Measurements from ENCODE around the gene NDUFA11. TPM values are rescaled to one million over a fixed set of nuclear protein-coding genes. Genes with fewer than 3 reads are reported as not detected.

NDUFA11 gene
- total and polyA plus RNA-seq, 5 donors from 2014 or later, result 120 to 499 (median 444) TPM

DNA sequence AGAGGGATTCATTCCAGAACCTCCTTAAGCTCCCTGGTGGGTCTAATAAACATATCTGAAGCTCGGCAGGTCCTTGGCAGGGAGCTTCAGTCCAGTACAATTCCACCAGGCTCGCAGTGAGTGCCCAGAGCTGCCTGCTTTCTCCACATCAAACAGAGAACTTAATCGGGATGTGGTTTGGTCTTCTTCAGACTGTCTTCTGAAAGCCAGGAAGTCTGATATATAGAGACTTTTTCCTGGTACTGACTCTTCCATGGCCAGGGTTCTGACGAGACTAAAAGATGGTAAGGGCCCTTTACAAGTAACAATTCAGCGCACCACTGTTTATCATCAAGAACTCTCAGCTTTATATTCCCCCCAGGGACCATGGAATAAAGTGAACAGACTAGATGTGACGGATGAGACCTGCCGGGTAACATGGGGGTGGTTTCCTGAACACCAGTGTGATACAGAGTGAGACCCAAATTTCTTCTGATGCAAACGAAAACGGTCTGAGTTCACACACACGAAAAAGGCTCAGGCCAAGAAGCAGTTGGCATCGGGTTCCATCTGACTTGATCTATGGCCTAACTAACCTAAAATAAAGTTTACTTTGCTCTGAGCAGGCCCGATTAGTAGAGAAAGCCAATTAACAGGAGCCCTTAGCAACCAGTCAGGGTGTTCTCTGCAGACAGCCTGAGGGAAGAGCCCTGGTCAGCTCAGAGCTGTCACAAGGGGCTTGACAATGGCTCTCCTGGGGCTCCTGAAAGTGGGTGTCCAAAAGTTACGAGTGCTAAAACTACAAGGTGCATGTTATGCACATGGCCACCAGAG lies 45.4 kb upstream of the NDUFA11 start:
- Mint-ChIP-seq H3K4me3 (peak overlapping the region; percentile 83 to 94 (median 88)), H3K4me1 (peaks cover 29 to 95% (median 69%) of the 10 kb centered on the region in 4 donors), H3K36me3 (peaks cover 13% of the 10 kb centered on the region), H3K27ac (peak overlapping the region; percentile 94 to 99 (median 97)), H3K27me3 (no peaks in the 10 kb centered on the region), H3K9me3 (no peaks in the 10 kb centered on the region)
- DNase-seq (peak in 1 of 3 donors; percentile 34), ATAC-seq (ENCODE audit: low read depth in 2 of 2) (no peak)
- Histone ChIP-seq H3K9me3 (ENCODE audit: control insufficient read depth in 2 of 2, low read length in 2 of 2) (no peaks in the 10 kb centered on the region), H3K27ac (ENCODE audit: insufficient read depth, low read length, poor library complexity, severe bottlenecking) (peak overlapping the region; percentile 72), H3K27me3 (ENCODE audit: control insufficient read depth, insufficient read depth, low read length) (no peaks in the 10 kb centered on the region), H3K4me1 (ENCODE audit: control insufficient read depth, insufficient read depth, low read length, poor library complexity, severe bottlenecking) (peaks cover 78% of the 10 kb centered on the region), H3K36me3 (ENCODE audit: control insufficient read depth, insufficient read depth, low read length) (peaks cover 12% of the 10 kb centered on the region), H3K4me3 (ENCODE audit: low read depth, low read length) (peak overlapping the region; percentile 65)

DNA sequence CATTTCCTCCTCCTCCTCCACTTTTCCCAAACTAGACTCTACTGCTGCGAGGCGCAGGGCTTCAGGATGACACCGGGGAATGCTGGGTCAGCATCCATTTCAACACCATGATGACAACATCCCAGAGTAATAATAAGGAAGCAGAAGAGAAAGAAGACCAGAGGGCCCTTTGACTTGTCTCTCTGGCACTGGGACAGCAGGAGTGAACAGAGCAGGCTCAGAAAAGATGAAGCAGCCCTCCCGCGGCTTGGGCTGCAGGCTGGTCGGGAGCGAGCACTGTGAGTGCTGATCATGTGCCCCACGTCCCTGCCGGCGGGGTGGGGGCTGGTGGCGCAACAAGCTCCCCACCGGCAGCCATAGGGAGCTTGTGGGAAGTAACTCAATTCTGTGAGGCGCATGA lies 43.8 kb upstream of the NDUFA11 start:
- peak overlapping the region; percentile 42 for H3K27ac ChIP-seq (ENCODE audit: insufficient read depth, low read length, poor library complexity, severe bottlenecking)
- no peaks in the 10 kb centered on the region for H3K27me3 Mint-ChIP-seq
- H3K9me3 ChIP-seq (ENCODE audit: control insufficient read depth in 2 of 2, low read length in 2 of 2), result no peaks in the 10 kb centered on the region
- peaks cover 63% of the 10 kb centered on the region for H3K4me1 ChIP-seq (ENCODE audit: control insufficient read depth, insufficient read depth, low read length, poor library complexity, severe bottlenecking)
- H3K36me3 ChIP-seq (ENCODE audit: control insufficient read depth, insufficient read depth, low read length), result peaks cover 15% of the 10 kb centered on the region
- H3K4me1 Mint-ChIP-seq, result peaks cover 19 to 92% (median 62%) of the 10 kb centered on the region in 4 donors
- ATAC-seq (ENCODE audit: low read depth in 2 of 2) (no peak), DNase-seq (no peak)
- H3K9me3 Mint-ChIP-seq, result no peaks in the 10 kb centered on the region
- peak overlapping the region in 3 of 4 donors; percentile 26 to 90 (median 47) for H3K4me3 Mint-ChIP-seq
- no peak overlapping the region for H3K4me3 ChIP-seq (ENCODE audit: low read depth, low read length)
- H3K27me3 ChIP-seq (ENCODE audit: control insufficient read depth, insufficient read depth, low read length), result no peaks in the 10 kb centered on the region
- H3K27ac Mint-ChIP-seq, result peak overlapping the region; percentile 92 to 96 (median 94)
- peaks cover 13% of the 10 kb centered on the region for H3K36me3 Mint-ChIP-seq

DNA sequence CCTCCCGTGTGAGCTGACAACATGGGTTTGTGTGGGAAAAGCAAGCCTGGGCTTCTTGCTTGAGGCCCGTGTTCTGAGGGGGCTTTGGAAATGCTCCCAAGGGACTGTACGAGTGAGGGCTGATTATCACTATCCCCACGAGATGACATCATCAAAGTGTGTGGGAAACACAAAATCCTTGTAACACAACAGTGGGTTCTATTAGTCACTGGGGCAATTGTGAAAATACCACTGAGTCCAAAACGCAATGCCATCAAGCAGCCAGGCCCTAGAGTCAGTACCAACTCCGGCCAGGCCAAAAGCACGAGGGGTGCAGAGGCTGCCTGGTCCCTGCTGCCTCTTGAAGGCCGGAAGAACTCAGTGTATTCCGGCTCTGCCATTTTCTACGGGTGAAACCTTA lies 40.0 kb upstream of the NDUFA11 start:
- no peak overlapping the region for H3K4me3 ChIP-seq (ENCODE audit: low read depth, low read length)
- H3K4me3 Mint-ChIP-seq, result peak overlapping the region in 1 of 4 donors; percentile 38
- DNase-seq (no peak), ATAC-seq (ENCODE audit: low read depth in 2 of 2) (no peak)
- H3K27ac Mint-ChIP-seq, result peak overlapping the region in 2 of 3 donors; percentile 20 to 46
- H3K27me3 Mint-ChIP-seq, result no peaks in the 10 kb centered on the region
- H3K4me1 Mint-ChIP-seq, result peaks cover 0 to 59% (median 32%) of the 10 kb centered on the region in 4 donors
- H3K27ac ChIP-seq (ENCODE audit: insufficient read depth, low read length, poor library complexity, severe bottlenecking), result no peak overlapping the region
- H3K36me3 Mint-ChIP-seq, result peaks cover 18% of the 10 kb centered on the region
- H3K9me3 Mint-ChIP-seq, result no peaks in the 10 kb centered on the region
- no peaks in the 10 kb centered on the region for H3K9me3 ChIP-seq (ENCODE audit: control insufficient read depth in 2 of 2, low read length in 2 of 2)
- H3K27me3 ChIP-seq (ENCODE audit: control insufficient read depth, insufficient read depth, low read length), result no peaks in the 10 kb centered on the region
- H3K4me1 ChIP-seq (ENCODE audit: control insufficient read depth, insufficient read depth, low read length, poor library complexity, severe bottlenecking), result peaks cover 25% of the 10 kb centered on the region
- H3K36me3 ChIP-seq (ENCODE audit: control insufficient read depth, insufficient read depth, low read length), result peaks cover 40% of the 10 kb centered on the region

DNA sequence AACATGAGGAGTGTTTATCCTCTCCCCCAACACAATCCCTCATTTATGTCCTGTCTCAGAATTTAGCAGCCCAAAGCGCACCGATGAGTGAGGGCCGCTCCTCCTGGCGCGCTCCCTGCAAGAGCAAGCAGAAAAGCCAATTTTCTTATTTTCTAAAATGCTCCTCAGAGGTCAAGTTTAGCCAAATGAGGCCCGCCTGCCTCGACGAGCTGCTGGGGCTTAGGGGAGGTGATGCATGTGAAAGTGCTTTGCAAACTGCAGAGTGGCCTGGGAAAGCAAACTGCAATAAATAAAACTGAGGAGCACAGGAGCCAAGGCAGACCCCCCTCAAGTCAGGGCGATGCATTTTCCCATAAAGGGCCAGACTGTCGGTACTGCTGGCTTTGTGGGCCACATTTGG lies 39.5 kb upstream of the NDUFA11 start:
- no peak overlapping the region for H3K4me3 Mint-ChIP-seq

DNA sequence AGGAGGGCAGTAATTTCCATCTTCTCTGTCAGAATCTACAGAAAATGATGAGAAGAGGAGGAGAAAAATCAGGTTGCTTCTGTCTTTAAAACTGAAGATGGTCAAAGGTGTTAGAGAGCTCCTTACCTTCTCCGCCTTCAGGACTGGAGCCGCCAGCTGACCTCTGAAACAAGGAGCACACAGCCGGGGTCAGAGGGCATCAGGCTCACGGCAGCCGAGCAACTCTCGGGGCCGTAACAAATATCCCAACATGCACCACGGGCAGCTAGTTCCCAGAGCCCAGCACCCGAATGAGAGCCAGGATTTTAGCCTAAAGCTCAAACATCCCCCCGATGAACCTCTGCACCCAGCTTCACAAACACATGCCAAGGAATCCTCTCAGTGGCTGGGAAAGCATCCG lies 38.1 kb upstream of the NDUFA11 start:
- Histone ChIP-seq H3K4me3 (ENCODE audit: low read depth, low read length) (no peak overlapping the region), H3K27ac (ENCODE audit: insufficient read depth, low read length, poor library complexity, severe bottlenecking) (no peak overlapping the region), H3K9me3 (ENCODE audit: control insufficient read depth in 2 of 2, low read length in 2 of 2) (no peaks in the 10 kb centered on the region), H3K36me3 (ENCODE audit: control insufficient read depth, insufficient read depth, low read length) (peaks cover 53% of the 10 kb centered on the region), H3K4me1 (ENCODE audit: control insufficient read depth, insufficient read depth, low read length, poor library complexity, severe bottlenecking) (peaks cover 6% of the 10 kb centered on the region), H3K27me3 (ENCODE audit: control insufficient read depth, insufficient read depth, low read length) (no peaks in the 10 kb centered on the region)
- H3K4me1 Mint-ChIP-seq, result peaks cover 0 to 44% (median 21%) of the 10 kb centered on the region in 4 donors
- no peak for DNase-seq
- no peak for ATAC-seq (ENCODE audit: low read depth in 2 of 2)
- peak overlapping the region in 2 of 3 donors; percentile 36 to 69 for H3K27ac Mint-ChIP-seq
- no peak overlapping the region for H3K4me3 Mint-ChIP-seq
- H3K27me3 Mint-ChIP-seq, result no peaks in the 10 kb centered on the region
- H3K9me3 Mint-ChIP-seq, result no peaks in the 10 kb centered on the region
- H3K36me3 Mint-ChIP-seq, result peaks cover 23% of the 10 kb centered on the region

More for the DNA sequence above, 39.5 kb upstream of the NDUFA11 start:
- no peak for ATAC-seq (ENCODE audit: low read depth in 2 of 2)
- peak overlapping the region in 1 of 3 donors; percentile 88 for H3K27ac Mint-ChIP-seq
- Histone ChIP-seq H3K27ac (ENCODE audit: insufficient read depth, low read length, poor library complexity, severe bottlenecking) (no peak overlapping the region), H3K4me1 (ENCODE audit: control insufficient read depth, insufficient read depth, low read length, poor library complexity, severe bottlenecking) (peaks cover 19% of the 10 kb centered on the region), H3K27me3 (ENCODE audit: control insufficient read depth, insufficient read depth, low read length) (no peaks in the 10 kb centered on the region), H3K4me3 (ENCODE audit: low read depth, low read length) (no peak overlapping the region), H3K9me3 (ENCODE audit: control insufficient read depth in 2 of 2, low read length in 2 of 2) (no peaks in the 10 kb centered on the region), H3K36me3 (ENCODE audit: control insufficient read depth, insufficient read depth, low read length) (peaks cover 41% of the 10 kb centered on the region)
- H3K9me3 Mint-ChIP-seq, result no peaks in the 10 kb centered on the region
- peaks cover 0 to 53% (median 28%) of the 10 kb centered on the region in 4 donors for H3K4me1 Mint-ChIP-seq
- H3K27me3 Mint-ChIP-seq, result no peaks in the 10 kb centered on the region
- no peak for DNase-seq
- peaks cover 16% of the 10 kb centered on the region for H3K36me3 Mint-ChIP-seq

DNA sequence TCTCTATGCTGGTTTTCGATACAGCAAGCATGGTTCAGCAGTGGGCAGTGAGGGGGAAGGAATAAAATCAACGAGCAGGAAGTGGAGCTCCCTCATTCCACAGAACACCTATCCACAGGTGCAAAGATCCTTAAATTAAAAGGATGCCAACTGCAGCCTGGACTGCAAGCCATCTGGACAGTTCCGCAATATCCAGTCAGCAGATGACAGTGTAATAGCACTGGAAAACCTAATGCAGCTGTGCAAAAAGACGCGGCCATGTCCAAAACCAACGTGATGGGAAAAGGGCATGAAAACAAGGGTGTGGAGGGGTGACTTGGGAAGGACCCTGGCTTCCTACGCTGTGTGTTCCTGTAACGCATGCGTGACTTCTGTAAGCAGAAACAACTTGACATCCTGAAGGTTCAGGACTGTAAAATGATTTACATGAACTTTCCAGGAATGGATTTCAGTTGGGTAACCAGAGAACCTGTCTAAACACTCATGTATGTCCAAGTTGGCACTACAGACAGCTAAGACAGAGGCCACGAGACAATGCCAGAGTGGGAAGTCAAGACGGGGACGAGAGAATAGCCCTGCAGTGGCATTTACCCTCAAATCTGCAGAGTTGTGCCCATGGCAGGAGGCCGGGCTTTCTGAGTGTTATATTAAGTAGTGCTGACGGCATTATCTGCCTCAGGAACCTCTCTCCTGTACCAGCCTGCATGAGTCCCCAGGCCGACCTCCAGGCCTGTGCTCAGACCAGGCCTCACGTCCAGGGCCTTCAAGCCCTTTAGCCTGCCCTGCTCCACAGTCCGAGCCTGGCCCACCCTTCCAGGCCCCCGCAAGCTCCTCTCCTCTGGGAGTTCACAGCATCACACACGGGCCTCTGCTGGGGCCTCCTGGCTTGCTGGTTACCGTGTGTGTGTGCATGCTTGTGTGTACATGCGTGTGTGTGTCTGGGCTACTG lies 36.9 kb upstream of the NDUFA11 start:
- peaks cover 19% of the 10 kb centered on the region for H3K36me3 Mint-ChIP-seq
- ATAC-seq (ENCODE audit: low read depth in 2 of 2) (no peak), DNase-seq (no peak)
- H3K27me3 Mint-ChIP-seq, result no peaks in the 10 kb centered on the region
- H3K9me3 Mint-ChIP-seq, result no peaks in the 10 kb centered on the region
- peaks cover 0 to 35% (median 16%) of the 10 kb centered on the region in 4 donors for H3K4me1 Mint-ChIP-seq
- no peaks in the 10 kb centered on the region for H3K27me3 ChIP-seq (ENCODE audit: control insufficient read depth, insufficient read depth, low read length)
- H3K27ac ChIP-seq (ENCODE audit: insufficient read depth, low read length, poor library complexity, severe bottlenecking), result no peak overlapping the region
- no peaks in the 10 kb centered on the region for H3K4me1 ChIP-seq (ENCODE audit: control insufficient read depth, insufficient read depth, low read length, poor library complexity, severe bottlenecking)
- H3K36me3 ChIP-seq (ENCODE audit: control insufficient read depth, insufficient read depth, low read length), result peaks cover 56% of the 10 kb centered on the region
- H3K9me3 ChIP-seq (ENCODE audit: control insufficient read depth in 2 of 2, low read length in 2 of 2), result no peaks in the 10 kb centered on the region
- no peak overlapping the region for H3K4me3 Mint-ChIP-seq
- no peak overlapping the region for H3K4me3 ChIP-seq (ENCODE audit: low read depth, low read length)
- H3K27ac Mint-ChIP-seq, result peak overlapping the region in 2 of 3 donors; percentile 25 to 86

DNA sequence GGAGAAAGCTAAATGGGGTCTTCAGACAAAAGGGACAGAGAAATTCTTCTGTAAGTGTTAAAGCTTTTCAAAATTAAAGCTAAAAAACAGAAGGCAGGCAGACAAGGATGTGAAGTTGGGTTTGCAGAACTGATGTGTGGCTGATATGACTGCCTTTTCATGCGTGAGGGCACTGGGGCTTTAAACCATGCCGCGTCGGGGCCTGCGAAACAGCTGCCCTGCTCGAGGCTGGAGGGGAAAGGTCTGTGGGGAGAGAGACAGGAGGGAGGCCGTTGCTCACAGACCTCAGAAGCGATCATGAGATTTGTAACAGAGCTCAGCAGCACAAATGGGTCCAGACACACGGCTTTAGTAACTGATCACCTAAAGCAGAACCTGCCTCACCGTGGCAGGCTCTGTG lies 34.0 kb upstream of the NDUFA11 start:
- Mint-ChIP-seq H3K9me3 (no peaks in the 10 kb centered on the region), H3K27me3 (no peaks in the 10 kb centered on the region), H3K4me3 (no peak overlapping the region), H3K4me1 (peaks cover 0 to 13% (median 2%) of the 10 kb centered on the region in 4 donors), H3K36me3 (peaks cover 14% of the 10 kb centered on the region), H3K27ac (peak overlapping the region in 1 of 3 donors; percentile 25)
- Histone ChIP-seq H3K27me3 (ENCODE audit: control insufficient read depth, insufficient read depth, low read length) (no peaks in the 10 kb centered on the region), H3K4me1 (ENCODE audit: control insufficient read depth, insufficient read depth, low read length, poor library complexity, severe bottlenecking) (no peaks in the 10 kb centered on the region), H3K36me3 (ENCODE audit: control insufficient read depth, insufficient read depth, low read length) (peaks cover 70% of the 10 kb centered on the region), H3K9me3 (ENCODE audit: control insufficient read depth in 2 of 2, low read length in 2 of 2) (no peaks in the 10 kb centered on the region), H3K27ac (ENCODE audit: insufficient read depth, low read length, poor library complexity, severe bottlenecking) (no peak overlapping the region), H3K4me3 (ENCODE audit: low read depth, low read length) (no peak overlapping the region)
- DNase-seq (no peak), ATAC-seq (ENCODE audit: low read depth in 2 of 2) (no peak)
